Measurements from ENCODE around the gene PRPF6. TPM values are rescaled to one million over a fixed set of nuclear protein-coding genes. Genes with fewer than 3 reads are reported as not detected.

Gene PRPF6
- total and polyA plus RNA-seq, 2 of the 13 experiments (the other 11 are each of a cell fraction or from before 2014, with no cell fraction given) = 63.7 to 101 TPM

DNA sequence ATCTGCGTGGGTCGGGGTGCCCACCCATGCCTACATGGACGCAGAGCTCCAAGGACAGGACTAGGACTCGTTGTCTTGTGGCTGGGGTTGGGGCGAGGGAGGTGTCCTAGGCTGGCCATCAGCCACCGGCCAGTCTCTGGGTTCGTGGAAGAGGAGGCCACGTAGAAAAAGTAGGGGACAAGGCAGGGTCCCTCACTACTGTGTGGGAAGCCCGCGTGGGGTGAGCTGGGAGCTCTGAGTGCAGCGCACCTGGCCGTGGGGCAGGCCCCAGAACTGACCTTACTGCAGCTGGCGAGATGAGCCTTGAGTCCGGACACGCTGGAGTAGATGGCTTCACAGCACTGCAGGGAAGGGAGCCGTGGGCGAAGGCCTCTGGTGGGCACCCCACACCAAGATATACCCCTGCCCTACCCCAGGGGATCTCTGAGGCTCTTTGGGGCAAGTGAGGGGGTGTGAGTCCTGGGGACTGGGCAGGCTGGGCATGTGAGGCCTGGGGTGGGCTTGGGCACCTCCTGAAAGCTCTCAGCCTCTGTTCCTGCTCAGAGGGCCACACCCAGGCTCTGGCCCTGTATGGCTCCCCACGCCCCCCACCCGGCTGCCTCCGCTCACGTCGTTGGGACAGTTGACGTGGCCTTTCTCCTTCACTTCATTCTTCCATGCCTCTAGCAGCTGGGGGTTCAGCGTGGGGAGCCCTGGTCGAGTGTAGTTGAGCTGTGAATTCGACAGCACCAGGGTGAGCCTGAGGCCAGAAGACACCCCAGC lies 19.1 kb upstream of the PRPF6 start:
- no peaks in the 10 kb centered on the region for H3K9me3 ChIP-seq (ENCODE audit: low read length)
- no TSS peak for BruUV-seq (replicated peaks)
- no peak overlapping the region for H3K9ac ChIP-seq (ENCODE audit: insufficient read depth, low read depth, low read length)
- no peaks in the 10 kb centered on the region for H3K79me2 ChIP-seq (ENCODE audit: insufficient read depth, low read length)
- no peak for ATAC-seq
- no peak overlapping the region for H2AFZ ChIP-seq (ENCODE audit: low read length)
- no peak for DNase-seq (ENCODE audit: low spot score)
- no peak overlapping the region for H3K27ac ChIP-seq (ENCODE audit: extremely low read length, insufficient read depth, low read length)
- ChIA-PET CTCF (ENCODE audit: low intra/inter-chr PET ratio, low total read pairs) (no interaction called here), POLR2A (no interaction called here)
- TF ChIP-seq ATF7-NPFF (CRISPR knock-in tag; IDR thresholded peaks at IDR 0.05; ENCODE audit: low read depth) (no peak), PCBP1 (IDR thresholded peaks at IDR 0.05; ENCODE audit: borderline replicate concordance, low read depth, low read length) (0 out of 2 replicates have a peak, but pooled peaks have one; percentile 26)
- TF ChIP-seq, protein P1, sequence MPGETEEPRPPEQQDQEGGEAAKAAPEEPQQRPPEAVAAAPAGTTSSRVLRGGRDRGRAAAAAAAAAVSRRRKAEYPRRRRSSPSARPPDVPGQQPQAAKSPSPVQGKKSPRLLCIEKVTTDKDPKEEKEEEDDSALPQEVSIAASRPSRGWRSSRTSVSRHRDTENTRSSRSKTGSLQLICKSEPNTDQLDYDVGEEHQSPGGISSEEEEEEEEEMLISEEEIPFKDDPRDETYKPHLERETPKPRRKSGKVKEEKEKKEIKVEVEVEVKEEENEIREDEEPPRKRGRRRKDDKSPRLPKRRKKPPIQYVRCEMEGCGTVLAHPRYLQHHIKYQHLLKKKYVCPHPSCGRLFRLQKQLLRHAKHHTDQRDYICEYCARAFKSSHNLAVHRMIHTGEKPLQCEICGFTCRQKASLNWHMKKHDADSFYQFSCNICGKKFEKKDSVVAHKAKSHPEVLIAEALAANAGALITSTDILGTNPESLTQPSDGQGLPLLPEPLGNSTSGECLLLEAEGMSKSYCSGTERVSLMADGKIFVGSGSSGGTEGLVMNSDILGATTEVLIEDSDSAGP (CRISPR knock-in tag; IDR thresholded peaks at IDR 0.05; ENCODE audit: borderline replicate concordance) = peak; percentile 25; the same call in 1 of the 2 replicates
- no peaks in the 10 kb centered on the region for H3K27me3 ChIP-seq (ENCODE audit: control insufficient read depth in 1 of 2, insufficient read depth in 2 of 2, low read length in 2 of 2)
- peaks cover 24% of the 10 kb centered on the region for H3K4me1 ChIP-seq (ENCODE audit: insufficient read depth, low read length)
- H3K4me3 ChIP-seq (replicated peaks in 1 of 3; ENCODE audit: insufficient read depth in 1 of 3, low read depth in 2 of 3, low read length in 3 of 3) = no peak overlapping the region
- H4K20me1 ChIP-seq (ENCODE audit: insufficient read depth, low read length) = no peaks in the 10 kb centered on the region; the same call in 1 of the 2 replicates
- 97% methylated on average over 26 of the region's 26 CpGs for WGBS (ENCODE audit: low lambda C conversion rate)
- peaks cover 51 to 55% of the 10 kb centered on the region in 2 experiments; a peak in 4 of 5 replicates for H3K36me3 ChIP-seq (replicated peaks in 1 of 2; ENCODE audit: control insufficient read depth in 1 of 2, insufficient read depth in 2 of 2, low read length in 2 of 2)
- intact Hi-C loops (cut with micrococcal nuclease; ENCODE audit: unreplicated experiment) = loop anchor here (10.0 kb wide), 1 partner anchor 1597 kb away; the partner anchor contains the start of gene LAMA5
- H3K4me2 ChIP-seq (ENCODE audit: low read depth, low read length) = no peak overlapping the region
- no peak for FAIRE-seq
- in situ Hi-C loops (cut with HindIII; ENCODE audit: extremely low pct_ligation_motif_present, low pct_unique_long_range_greater_than_20kb) = no loop called here

All from HepG2 (cell line).